ENCODE measurements around the gene TRIM3. TPM values are rescaled to one million over a fixed set of nuclear protein-coding genes. Genes with fewer than 3 reads are reported as not detected.
A peak's percentile ranks its signal among the peaks of the same experiment; 100 is the strongest.
"Not testable (repeated sequence)": the region's sequence is repeated elsewhere in the genome, so short reads cannot be mapped to it uniquely, and the experiment has no call there.

Gene TRIM3
- total RNA-seq, result 10 to 100 TPM; 21.4 to 63.9 (median 28.7) TPM

- TF ChIP-seq POLR2AphosphoS5 (IDR thresholded peaks at IDR 0.05) (peak; percentile 16 to 64), EP300 (IDR thresholded peaks at IDR 0.05) (no peak), POLR2A (IDR thresholded peaks at IDR 0.05) (peak in 2 of 4 donors; percentile 87 to 90), CTCF (IDR thresholded peaks at IDR 0.05) (peak in 1 of 6 experiments; percentile 2)
- Histone ChIP-seq H3K9me3 (no peaks in the 10 kb centered on the region), H3K4me1 (peaks cover 22 to 43% (median 27%) of the 10 kb centered on the region in 4 donors), H3K36me3 (peaks cover 0 to 23% (median 21%) of the 10 kb centered on the region in 4 donors), H3K27me3 (no peaks in the 10 kb centered on the region), H3K27ac (peak within 1 kb of the TSS; percentile 85 to 98 (median 93)), H3K4me3 (peak within 1 kb of the TSS; percentile 55 to 89 (median 79))
- DNase-seq (peak; percentile 96 to 99), ATAC-seq (ENCODE audit: low FRiP score in 2 of 2) (peak; percentile 88 to 95)
- WGBS, 2 donors, result 0 to 9% methylated on average over 6 to 9 of the region's 87 CpGs
These were observed at the start of gene TRIM3 for GRCh38 chr11:6473451-6474412. TRIM3 (minus strand) TSS chr11:6473941; CDS start chr11:6465695, 8,246 bp downstream.

- Histone ChIP-seq H3K4me3 (no peak overlapping the region), H3K9me3 (no peaks in the 10 kb centered on the region), H3K27ac (no peak overlapping the region), H3K27me3 (no peaks in the 10 kb centered on the region), H3K4me1 (no peaks in the 10 kb centered on the region), H3K36me3 (peaks cover 0 to 26% (median 3%) of the 10 kb centered on the region in 4 donors)
- DNase-seq, result no peak
- TF ChIP-seq CTCF (IDR thresholded peaks at IDR 0.05), result no peak
- no peak for TF ChIP-seq POLR2AphosphoS5 (IDR thresholded peaks at IDR 0.05)
- no peak for TF ChIP-seq POLR2A (IDR thresholded peaks at IDR 0.05)
- TF ChIP-seq EP300 (IDR thresholded peaks at IDR 0.05), result no peak
- no peak for ATAC-seq (ENCODE audit: low FRiP score in 2 of 2)
- WGBS, 2 donors, result 0 to 88% methylated on average over 1 of the region's 1 CpG
These were observed 49.5 kb upstream of the TRIM3 start for GRCh38 chr11:6523253-6523652.

- not testable (repeated sequence) for ATAC-seq (ENCODE audit: low FRiP score in 2 of 2); H3K9me3 ChIP-seq; H3K4me3 ChIP-seq; H3K27me3 ChIP-seq; DNase-seq; H3K27ac ChIP-seq; H3K4me1 ChIP-seq
- H3K36me3 ChIP-seq, result peaks cover 0 to 25% (median 3%) of the 10 kb centered on the region in 4 donors
- WGBS, 2 donors, result 91 to 97% methylated on average over 3 of the region's 3 CpGs
These were observed 48.2 kb upstream of the TRIM3 start for GRCh38 chr11:6521946-6522345.

- no peak overlapping the region for H3K4me3 ChIP-seq
- no peak for TF ChIP-seq POLR2A (IDR thresholded peaks at IDR 0.05)
- TF ChIP-seq CTCF (IDR thresholded peaks at IDR 0.05), result no peak
- TF ChIP-seq POLR2AphosphoS5 (IDR thresholded peaks at IDR 0.05), result no peak
- no peak for TF ChIP-seq EP300 (IDR thresholded peaks at IDR 0.05)
- no peaks in the 10 kb centered on the region for H3K27me3 ChIP-seq
- no peak overlapping the region for H3K27ac ChIP-seq
- 80 to 88% methylated on average over 3 of the region's 3 CpGs for whole genome bisulfite sequencing, 2 donors
- peaks cover 0 to 25% (median 3%) of the 10 kb centered on the region in 4 donors for H3K36me3 ChIP-seq
- DNase-seq (no peak), ATAC-seq (ENCODE audit: low FRiP score in 2 of 2) (no peak)
- H3K9me3 ChIP-seq, result no peaks in the 10 kb centered on the region
- no peaks in the 10 kb centered on the region for H3K4me1 ChIP-seq
These were observed 46.5 kb upstream of the TRIM3 start for GRCh38 chr11:6520265-6520664.

- TF ChIP-seq POLR2A (IDR thresholded peaks at IDR 0.05), result no peak
- no peak for TF ChIP-seq EP300 (IDR thresholded peaks at IDR 0.05)
- no peak for TF ChIP-seq CTCF (IDR thresholded peaks at IDR 0.05)
- TF ChIP-seq POLR2AphosphoS5 (IDR thresholded peaks at IDR 0.05), result no peak
- H3K36me3 ChIP-seq, result peaks cover 0 to 45% (median 4%) of the 10 kb centered on the region in 4 donors
- H3K9me3 ChIP-seq, result no peaks in the 10 kb centered on the region
These were observed 43.1 kb upstream of the TRIM3 start for GRCh38 chr11:6516865-6517264.

More at GRCh38 chr11:6516865-6517264, 43.1 kb upstream of the TRIM3 start:
- H3K4me1 ChIP-seq, result no peaks in the 10 kb centered on the region
- no peak overlapping the region for H3K4me3 ChIP-seq
- ATAC-seq (ENCODE audit: low FRiP score in 2 of 2) (no peak), DNase-seq (no peak)
- no peak overlapping the region for H3K27ac ChIP-seq
- no peaks in the 10 kb centered on the region for H3K27me3 ChIP-seq
